GM21786 (cell line): Measurements from ENCODE around the gene ELAPOR2.
"Not testable (repeated sequence)": the region's sequence is repeated elsewhere in the genome, so short reads cannot be mapped to it uniquely, and the experiment has no call there.

Source experiments
- ATAC-seq: cut with Tn5 transposase; IDR thresholded peaks from one replicate; pipeline ENCODE4 v1.9.1; 2021; ENCODE audit not compliant: unreplicated experiment

Gene ELAPOR2

GRCh38 chr7:87059525-87060287, at the start of gene ELAPOR2:
TSS of gene ELAPOR2 (minus strand) at chr7:87059654. CDS start at chr7:87059513, 141 bp downstream.
- peak; percentile 94 for ATAC-seq

DNA sequence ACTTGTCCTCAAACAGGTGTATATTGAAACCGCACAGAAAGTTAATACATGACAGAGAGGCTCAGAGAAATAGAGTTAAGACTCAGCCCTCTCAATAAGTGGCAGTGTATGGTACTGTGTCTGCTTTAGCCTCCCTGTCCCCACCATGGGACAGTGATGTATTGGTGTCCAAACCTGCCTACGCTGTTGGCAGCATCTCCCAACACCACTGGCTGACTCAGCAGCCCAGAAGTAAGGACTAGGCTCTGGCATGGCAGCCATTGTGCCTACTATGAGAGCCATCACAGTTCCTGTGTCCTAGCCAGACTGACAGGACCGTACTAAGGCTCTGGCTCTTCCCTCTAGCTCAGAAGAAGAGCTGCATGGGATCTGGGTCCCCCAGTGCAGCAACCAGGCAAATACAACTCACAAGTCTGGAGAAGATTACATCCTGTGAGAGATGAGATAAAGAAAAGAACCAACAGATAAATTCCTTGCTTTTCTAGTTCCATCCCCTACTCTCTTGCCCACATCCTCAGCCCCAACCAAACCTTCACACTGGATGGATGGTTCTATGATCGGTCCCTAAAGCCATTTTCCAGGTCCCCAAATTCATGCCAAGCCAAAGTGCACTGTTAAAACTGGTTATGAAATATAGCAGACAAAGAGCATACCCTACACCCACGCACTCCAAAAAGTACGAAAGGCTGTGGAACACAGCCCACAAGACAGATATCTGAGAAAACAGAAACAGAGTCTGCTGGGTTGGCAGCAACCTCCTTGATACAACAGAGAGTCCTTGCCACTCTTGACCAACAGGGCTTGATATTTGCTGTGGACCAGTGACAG, 48.7 kb upstream of the ELAPOR2 start:
- ATAC-seq = no peak

- ATAC-seq = no peak
Observed at GRCh38 chr7:87106974-87107612, 47.6 kb upstream of the ELAPOR2 start.

GRCh38 chr7:87105401-87105800, 45.9 kb upstream of the ELAPOR2 start:
- ATAC-seq = no peak

DNA sequence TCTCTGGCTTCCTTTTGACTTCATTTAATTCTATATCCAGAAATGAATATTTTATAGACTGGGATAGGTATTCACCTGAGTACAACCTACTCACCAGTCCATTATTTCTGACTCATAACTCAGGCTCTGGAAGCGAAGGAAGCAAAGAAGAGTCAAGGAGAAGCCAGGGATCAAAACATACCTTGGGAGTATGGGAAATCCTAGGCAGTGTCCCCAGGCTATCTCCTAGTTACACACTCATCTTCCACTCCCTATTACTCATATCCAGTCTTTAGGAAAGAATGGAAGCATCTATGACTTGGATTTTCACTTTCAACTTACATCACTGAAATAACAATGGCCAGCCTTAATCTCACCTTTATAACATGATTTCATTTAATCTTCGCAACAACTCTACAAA, 40.9 kb upstream of the ELAPOR2 start:
- no peak for ATAC-seq

- not testable (repeated sequence) for ATAC-seq
Observed at GRCh38 chr7:87097375-87097774, 37.9 kb upstream of the ELAPOR2 start.

GRCh38 chr7:87094322-87094721, 34.9 kb upstream of the ELAPOR2 start:
- no peak for ATAC-seq

- no peak for ATAC-seq
Observed at GRCh38 chr7:87092568-87093091, 33.2 kb upstream of the ELAPOR2 start.

GRCh38 chr7:87091487-87092066, 32.1 kb upstream of the ELAPOR2 start:
- no peak for ATAC-seq

DNA sequence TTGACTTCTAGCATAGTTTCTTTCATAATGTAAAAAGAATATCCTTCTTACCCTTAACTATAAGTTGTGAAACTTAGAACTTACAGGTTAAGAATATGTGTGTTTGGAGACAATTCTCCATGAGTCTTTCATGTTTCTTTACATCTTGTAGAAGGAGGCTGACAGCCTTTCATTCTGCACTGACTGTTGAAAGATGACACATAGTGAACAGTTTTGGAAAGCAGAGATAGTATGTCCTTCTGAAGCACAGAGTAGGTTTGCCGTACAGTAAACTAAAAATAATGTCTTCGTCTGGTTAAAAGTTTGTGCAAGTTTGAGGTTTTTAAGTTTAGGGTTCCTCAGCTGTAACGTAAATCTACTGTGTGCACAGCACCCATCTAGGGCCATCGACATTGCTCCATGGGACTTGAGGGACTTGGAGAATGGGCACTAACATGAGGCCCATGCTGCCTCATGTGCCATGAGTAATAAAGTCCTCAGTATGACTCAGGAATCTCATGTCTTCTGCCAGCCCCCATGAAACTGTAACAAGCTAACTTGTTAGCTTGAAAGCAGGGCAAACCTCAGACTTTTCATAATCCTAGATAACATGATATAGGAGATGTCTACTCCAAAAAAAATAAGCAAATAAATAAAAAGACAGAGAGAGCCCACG, 24.5 kb upstream of the ELAPOR2 start:
- ATAC-seq = no peak

DNA sequence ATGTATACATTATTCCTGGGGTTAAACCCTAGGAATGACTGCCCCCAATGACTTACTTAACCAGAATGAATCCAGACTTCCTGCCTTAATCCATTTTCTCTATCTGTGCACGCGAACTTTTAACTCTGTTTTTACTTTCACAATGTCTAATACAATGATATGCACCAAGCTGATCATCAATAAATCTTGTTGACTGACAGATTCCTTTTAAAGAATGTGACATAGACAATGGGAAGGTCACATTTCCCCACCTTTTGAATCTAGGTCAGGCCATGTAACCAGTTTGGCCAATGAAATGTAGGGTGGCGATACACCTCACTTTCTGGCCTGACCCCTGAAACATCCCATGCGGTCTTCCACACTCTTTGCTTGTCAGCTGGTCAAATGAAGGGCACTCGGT, 23.2 kb upstream of the ELAPOR2 start:
- ATAC-seq = no peak

- ATAC-seq = no peak
Observed at GRCh38 chr7:87075671-87076404, 16.4 kb upstream of the ELAPOR2 start.

DNA sequence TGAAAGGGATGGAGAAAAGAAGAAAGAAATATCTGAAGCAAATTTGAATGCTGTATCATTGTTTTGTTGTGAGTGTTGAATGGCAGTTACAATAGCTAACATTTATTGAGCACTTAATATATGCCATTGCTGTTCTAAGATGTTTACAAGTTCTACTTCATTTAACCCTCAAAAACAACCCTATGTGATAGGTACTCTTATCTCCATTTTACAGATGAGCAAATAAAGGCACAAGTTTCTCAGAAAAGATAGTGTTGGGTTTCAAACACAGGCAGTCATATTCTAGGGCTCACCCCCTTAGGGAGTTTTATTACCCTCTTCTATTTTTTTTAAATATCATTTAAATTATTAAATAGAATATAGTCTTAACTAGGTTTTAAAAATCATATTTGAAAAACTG, 8.3 kb upstream of the ELAPOR2 start:
- no peak for ATAC-seq

- no peak for ATAC-seq
Observed at GRCh38 chr7:87060288-87060537, 759 bp upstream of the ELAPOR2 start.

DNA sequence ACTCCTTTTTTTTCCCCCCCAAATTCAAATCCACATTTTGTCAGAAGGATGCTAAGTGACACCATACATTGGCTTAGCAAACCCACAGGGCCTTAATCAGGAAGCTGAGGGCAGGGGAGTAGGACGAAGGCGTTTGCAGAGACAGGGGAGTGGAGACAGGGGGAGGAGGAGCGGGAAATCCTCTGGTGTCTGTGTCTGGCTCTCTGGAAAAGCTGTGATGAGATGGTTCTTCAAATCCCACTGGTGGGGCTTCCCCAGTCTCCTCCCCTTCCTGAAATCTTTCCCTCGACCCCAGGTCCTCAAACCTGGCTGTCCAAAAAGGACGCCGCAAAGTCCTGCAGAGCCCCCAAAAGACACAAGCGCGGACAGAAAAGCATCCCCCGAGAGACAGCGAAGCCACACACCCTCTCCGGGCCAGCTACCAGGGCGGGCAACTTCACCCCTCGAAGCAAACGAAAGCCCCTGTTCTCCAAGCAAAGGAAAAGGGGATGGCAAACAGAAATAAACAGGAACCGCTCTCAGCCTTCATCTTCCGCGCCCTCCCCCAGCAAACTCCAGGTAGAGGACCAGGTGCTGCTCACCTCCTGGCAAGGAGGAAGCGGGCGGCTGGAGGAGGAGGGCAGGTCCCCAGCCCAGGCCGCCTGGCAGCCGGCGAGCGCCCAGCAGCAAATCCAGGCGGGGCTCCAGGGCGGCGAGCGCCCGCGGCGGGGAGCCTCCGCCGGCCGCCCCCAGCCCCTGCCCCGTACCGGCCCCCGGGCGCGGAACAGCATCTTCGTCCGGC, 520 bp downstream of the ELAPOR2 start:
- ATAC-seq = peak; percentile 34

- ATAC-seq = no peak
Observed at GRCh38 chr7:87057210-87057609, 2.2 kb downstream of the ELAPOR2 start.

DNA sequence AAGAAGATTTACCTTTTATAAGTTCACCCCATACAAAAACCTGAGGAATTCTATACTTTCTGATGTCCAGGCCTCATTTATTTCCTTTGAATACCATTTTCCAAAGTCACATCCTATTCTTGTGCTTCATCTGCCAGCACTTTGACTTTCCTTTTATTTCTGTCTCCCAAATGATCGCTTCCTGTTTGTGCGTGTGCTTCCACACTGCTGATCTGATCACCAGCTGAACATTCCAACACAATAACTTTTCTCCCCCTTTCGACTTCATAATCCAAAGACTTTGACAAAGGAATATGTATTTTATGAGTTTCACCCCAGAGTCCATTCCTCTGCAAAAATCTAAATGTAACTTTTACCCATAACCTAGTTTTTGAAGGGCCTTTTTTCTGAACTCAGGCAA, 3.1 kb downstream of the ELAPOR2 start:
- no peak for ATAC-seq

DNA sequence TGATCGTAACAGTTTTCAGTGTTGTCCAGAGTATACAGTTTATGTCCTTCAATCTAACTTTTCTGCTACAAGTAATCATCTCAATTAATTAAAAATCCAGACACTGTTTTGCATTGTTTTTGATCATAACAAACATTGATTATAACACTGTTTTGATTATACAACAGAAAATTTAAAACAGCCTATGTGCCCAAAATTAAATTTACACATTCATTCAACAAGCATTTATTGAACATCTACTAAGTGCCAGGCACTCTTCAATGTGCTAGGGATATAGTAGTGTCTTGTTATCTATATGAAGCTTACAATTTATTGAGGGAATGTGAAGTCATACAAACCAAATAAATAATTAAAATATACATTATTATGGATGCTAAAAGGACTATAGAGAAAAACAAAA, 10.6 kb downstream of the ELAPOR2 start:
- ATAC-seq = no peak

GRCh38 chr7:87046456-87046855, 13.0 kb downstream of the ELAPOR2 start:
- ATAC-seq = no peak
